PC-3 (cell line): ENCODE measurements around the gene HNRNPH1.

Source experiments
- CTCF ChIP-seq: fragments of 300-600 bp; sonication (generic); conservative IDR thresholded peaks from 2 replicates; pipeline ENCODE4 v1.5.1; 2017; ENCODE audit warnings: antibody characterized with exemption, low read depth, mild to moderate bottlenecking, low read length
- EZH2 ChIP-seq: fragments of 300-600 bp; sonication (generic); IDR thresholded peaks from one replicate; pipeline ENCODE4 v1.6.1; 2017; ENCODE audit warnings: antibody characterized with exemption, mild to moderate bottlenecking, low read length; ENCODE audit not compliant: unreplicated experiment
- EZH2phosphoT487 ChIP-seq: fragments of 300-600 bp; sonication (generic); IDR thresholded peaks from 2 replicates; pipeline ENCODE4 v1.6.1; 2018; ENCODE audit warnings: mild to moderate bottlenecking, antibody characterized with exemption, low read length, borderline replicate concordance

- TF ChIP-seq EZH2phosphoT487: no peak
- TF ChIP-seq CTCF: no peak
- TF ChIP-seq EZH2: no peak
These were observed 58.9 kb downstream of the HNRNPH1 start for GRCh38 chr5:179564526-179564925.
